Ramos (cell line): ENCODE measurements around the gene CSNK1G2.

ENCODE experiments used
- in situ Hi-C: fragments of 300-500 bp; cut with MboI; formaldehyde crosslinking; loops from one replicate; pipeline ENCODE4 v1.14.3; 2022; ENCODE audit warnings: low sequenced_read_pairs; ENCODE audit not compliant: unreplicated experiment

Gene CSNK1G2

DNA sequence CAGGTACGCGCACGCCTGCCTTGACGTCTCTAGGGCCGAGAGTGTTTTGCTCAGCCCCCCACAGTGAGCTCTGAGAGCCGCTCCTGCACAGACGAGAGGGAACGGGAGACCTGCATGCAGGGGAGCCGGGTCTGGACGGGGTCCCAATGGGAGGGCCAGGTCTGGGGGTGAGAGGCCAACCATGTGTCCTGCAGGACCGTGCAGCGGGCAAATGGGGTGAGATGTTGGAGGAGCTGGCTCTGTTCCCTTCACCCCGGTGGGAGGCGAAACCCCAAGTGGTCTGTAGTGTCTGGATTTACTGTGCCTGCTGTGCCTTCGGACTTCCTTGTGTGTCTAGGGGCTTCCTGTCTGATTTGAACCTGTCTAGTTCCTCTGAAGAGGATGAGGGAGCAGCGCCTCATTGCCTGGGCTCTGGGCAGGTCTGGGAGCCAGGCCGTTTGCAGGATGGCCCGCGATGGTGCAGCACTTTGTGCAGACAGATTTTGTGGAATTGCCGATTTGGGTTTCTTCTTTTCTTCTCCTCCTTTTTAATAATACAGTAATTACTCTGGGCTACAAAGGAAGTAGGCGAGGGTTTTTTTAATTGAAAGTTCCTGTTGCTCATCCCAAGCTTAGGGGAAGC, 2.1 kb downstream of the CSNK1G2 start:
- in situ Hi-C loops, result no loop called here

DNA sequence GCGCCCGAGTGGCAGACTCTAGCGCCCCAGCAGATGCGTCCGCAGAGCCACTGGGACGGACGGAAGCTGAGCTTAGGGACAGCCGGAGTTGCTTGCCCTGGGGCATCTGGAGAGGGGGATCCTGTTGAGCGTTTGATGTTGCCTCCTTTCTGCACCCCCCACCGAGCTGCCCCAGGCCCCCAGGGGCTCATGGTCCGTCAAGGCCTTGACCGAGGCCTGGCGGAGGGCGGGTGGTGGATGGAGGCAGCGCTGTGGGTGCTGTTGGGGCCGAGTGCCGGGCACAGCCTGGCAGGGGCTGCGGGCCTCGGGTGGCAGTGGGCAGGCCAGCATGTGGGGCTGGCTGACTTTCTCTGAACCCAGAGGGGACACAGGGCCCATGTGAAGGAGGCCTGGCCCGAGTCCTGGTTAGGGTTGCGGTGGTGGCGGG, 2.7 kb downstream of the CSNK1G2 start:
- in situ Hi-C loops, result no loop called here

DNA sequence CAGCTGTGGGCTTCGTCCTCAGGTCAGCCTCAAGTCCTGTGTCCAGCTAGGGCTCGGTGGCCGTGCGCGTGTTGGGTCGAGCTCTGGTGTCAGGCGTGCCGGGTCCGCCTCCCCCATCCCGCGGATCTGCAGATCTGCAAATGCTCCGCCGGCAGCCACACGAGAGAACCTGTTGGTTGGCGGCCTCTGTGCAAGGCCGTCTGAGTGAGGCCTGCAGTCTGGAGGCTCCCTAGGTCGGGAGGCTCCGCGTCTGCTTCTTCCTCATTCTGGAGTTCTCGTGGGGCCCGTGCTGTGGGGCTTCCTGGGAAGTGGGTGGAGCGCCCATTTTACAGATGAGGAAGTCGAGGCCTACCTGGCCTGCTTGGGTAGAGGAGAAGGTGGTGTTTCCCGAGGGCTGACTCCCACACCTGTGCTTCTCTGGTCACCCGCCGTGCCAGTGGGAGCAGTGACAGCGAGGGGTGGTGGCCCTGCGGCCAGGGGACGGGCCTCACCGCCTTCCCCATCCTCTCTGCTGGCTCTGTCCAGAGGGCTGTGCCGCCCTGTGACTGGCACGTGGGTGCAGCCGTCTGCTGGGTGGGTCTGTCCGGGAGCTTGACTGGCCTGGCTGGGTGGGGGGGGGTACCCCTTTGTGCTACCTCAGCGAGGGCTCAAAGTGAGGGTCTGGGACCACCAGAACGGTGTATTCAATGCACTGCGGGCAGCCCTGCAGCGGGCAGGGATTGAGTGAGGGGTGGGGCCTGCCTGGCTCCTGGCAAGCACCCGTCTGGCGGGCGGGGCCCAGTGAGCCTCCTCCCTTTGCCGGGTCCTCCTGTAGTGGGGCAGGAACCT, 3.3 kb downstream of the CSNK1G2 start:
- in situ Hi-C loops, result no loop called here

DNA sequence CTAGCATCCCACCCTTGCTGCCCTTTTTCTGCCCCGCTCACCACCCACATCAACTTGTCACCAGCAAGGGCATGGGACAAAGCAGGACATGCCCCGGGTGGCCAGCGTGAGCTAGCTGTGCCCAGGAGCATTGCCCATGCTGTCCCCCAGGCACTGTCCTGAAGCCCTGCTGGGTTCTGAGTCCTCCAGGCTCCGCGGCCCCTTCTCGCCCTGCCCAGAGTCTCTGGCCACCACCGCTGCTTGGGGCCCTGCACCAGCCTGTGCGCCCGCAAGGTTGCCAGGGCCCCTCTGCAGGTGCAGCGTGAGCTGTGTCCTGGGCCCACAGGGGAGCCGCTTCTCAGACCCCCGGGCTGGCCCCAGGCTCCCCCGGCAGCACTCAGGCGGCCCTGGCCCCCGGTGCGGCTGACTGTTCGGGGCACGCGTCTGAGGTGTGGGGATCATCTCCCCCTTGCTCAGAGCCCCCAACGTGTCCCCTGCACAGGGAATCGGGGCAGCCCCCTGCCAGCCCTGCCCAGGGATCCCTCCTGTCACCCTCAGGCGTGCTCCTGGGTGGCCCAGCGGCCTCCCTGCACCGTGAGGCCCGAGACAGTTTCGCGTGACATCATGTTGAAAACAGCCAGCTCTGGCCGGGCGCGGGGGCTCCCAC, 4.1 kb downstream of the CSNK1G2 start:
- in situ Hi-C loops, result no loop called here

DNA sequence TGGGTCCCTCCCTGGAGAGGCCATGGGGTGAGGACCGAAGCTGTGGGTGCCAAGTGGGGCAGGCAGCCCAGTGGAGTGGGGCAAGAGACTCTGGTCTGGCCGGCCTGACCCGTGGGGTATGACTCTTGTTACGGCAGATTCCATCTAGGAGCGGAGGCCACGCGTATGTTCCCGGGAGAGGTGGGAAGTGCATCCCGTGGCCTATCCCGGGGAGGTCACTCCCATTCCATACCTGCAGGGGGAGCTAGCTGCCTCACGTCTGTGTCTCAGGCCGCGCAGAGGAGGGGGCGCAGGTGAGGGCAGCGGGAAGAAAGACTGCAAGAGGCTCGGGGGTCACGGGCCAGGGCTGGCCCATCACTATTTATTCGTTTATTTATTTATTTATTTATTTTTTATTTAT, 4.9 kb downstream of the CSNK1G2 start:
- in situ Hi-C loops, result no loop called here

DNA sequence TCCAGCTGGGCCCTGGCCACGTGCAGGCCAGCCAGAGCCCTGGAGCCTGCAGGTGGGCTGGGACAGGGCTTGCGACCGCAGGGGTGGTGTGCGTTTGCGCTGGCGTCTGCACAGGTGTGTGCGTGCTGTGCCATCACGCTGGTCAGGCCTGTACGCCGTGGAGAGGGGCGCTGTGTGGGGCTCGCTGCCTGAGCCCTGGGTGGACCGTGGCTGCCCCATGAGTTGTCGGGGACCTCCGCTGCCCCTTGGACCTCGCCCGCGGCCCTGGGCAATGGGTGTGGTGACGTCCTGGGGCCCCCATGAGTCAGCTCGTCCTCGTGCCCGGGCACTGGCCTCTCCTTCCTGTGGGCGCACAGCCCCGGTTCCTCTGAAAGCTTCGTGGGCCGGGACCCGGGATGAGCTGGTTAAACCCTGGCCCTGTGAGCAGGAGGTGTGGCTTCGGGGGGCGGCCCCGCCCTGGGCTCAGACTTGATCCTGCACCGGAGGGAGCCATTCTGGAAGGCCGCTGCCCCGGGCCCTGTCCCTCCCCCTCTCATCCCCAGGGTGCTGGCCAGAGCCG, 6.8 kb downstream of the CSNK1G2 start:
- in situ Hi-C loops, result no loop called here

DNA sequence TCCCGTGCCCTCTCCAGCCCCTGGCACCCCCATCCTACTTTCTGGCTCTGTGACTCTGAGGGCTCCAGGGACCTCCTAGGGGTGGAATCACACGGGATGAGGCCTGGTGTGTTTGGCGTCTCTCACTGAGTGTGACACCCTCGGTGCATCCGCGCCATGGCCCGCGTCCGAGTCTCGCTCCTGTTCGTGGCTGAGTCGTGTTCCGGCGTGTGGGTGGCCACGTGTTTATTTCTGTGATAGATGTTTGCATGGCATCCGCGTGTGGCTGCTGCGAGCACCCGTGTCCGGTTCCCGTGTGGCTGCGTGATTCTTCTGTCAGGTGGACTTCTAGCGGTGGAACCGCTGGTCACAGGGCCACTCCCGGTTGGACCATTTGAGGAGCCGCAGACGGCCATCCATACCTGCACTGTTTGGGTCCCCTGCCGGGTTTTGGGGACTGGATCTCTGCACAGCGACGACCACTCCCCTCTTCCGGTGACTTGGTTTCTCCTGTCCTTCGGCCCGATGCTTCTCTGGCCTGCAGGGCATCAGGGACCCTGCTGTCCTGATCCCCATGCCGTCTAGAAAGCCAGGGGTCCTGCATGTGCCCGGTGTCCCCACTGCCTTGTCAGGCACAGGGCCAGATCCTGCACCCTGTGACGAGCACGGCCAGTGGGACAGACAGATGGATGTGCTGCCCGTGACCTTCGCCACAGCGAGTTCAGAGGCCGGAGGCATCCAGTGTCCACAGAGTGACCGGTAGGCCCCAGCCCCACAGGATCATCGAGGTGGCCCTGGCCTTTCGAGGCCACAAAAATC, 8.5 kb downstream of the CSNK1G2 start:
- in situ Hi-C loops, result no loop called here

DNA sequence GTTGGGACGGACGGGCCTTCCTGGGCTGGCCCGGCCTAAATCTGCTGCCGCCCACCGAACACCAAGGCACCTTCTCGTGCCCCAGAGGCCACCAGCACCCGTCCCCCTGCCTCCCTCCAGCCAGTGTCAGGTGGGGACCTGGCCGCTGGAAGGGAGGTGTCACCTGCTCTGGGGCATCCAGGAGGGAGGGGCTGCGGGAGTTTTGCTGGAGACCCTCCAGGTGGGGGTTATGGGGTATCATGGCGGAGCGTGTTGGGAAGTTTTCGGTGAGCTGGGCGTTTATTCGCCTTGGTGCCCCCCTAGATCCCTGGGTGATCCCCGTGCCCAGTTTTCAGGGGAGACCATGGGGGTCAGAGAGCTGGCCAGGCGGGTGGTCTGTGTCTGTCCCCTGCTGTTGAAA, 9.7 kb downstream of the CSNK1G2 start:
- in situ Hi-C loops, result no loop called here

DNA sequence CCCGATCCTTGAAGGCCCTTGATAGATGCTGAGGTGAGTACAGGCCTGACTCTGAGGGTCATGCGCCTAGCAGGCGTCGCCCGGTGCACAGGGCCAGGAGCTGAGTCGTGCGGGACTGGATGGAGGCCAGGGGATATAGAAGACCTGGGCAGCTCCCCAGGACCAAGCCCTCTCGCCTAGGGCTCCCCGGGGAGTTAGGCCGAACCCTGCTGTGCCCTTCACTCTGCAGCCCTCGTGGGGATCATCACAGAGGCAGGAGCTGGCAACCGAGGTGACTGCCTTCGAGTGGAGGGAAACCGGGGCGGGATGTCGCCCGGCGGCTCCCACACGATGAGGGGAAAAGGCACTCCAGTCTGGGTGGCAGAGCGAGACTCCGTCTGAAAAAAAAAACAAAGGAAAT, 11.7 kb downstream of the CSNK1G2 start:
- in situ Hi-C loops, result no loop called here

DNA sequence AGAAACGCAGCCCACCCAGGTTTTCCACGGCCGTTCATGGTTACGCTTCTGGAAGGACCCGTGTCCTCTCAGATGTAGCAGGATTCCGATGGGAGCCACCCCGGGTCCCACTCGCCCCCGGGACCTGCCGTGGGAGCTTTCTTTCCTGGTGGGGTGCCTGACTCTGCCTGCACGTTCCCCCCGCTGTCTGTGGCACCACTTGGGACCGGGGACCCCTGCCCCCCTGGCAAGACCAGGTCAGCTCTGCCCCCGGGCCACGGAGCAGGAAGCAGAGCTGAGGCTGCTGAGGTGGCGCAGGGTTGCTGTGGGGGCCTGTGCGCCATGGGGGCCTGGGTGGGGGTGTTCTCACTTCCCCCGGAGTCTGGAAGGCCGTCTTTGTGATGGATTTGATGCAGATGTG, 12.1 kb downstream of the CSNK1G2 start:
- in situ Hi-C loops, result no loop called here

DNA sequence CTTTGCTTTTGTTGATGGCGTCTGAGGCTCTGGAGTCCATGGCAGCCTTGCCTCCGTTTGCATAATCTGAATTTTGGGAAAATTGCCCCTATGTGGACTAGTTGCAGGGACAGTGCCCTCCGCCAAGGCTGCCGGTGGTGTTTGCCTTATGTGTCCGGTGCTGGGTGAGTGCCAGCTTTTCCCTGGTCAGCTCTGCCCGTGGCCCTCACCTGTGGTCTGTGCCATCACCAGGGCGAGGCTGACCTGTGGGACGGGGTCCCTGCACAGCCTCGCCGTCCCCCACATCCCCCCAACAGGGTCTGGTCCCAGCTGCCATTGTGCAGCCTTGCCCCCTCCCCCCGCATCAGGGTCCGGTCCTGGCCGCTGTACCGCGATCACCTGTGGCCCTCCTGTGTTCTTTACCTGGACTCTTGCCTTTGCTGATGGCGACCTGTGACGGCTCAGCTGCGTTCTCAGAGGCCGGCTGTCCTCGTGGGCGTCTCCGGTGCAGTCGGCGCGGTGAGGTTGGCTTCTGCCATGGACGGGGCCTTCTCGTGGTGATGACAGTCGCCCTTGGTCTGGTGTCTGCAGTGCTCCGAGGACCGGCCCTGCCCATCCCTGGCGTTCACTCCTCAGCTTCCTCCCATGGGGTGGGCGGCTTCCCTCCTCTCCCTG, 12.6 kb downstream of the CSNK1G2 start:
- in situ Hi-C loops, result no loop called here

DNA sequence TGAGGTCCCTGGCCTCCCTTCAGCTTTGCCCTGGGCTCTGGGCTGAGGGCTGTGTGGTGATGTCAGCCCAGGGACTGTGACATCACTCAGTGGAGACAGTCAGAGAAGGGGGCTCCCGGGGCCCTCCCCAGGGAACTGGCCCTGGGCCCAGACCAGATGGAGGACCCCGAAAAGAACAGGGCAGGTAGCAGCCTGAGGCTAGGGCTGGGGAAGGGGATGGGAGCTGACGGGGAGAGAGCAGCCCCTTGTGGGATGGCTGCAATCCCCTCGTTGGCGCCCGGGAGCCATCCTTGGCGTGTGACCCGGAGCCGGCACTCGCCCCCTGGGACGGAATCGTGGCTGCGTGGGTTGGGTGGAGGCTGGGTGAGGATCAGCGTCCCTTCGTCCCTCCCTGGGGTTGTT, 13.6 kb downstream of the CSNK1G2 start:
- in situ Hi-C loops, result no loop called here

DNA sequence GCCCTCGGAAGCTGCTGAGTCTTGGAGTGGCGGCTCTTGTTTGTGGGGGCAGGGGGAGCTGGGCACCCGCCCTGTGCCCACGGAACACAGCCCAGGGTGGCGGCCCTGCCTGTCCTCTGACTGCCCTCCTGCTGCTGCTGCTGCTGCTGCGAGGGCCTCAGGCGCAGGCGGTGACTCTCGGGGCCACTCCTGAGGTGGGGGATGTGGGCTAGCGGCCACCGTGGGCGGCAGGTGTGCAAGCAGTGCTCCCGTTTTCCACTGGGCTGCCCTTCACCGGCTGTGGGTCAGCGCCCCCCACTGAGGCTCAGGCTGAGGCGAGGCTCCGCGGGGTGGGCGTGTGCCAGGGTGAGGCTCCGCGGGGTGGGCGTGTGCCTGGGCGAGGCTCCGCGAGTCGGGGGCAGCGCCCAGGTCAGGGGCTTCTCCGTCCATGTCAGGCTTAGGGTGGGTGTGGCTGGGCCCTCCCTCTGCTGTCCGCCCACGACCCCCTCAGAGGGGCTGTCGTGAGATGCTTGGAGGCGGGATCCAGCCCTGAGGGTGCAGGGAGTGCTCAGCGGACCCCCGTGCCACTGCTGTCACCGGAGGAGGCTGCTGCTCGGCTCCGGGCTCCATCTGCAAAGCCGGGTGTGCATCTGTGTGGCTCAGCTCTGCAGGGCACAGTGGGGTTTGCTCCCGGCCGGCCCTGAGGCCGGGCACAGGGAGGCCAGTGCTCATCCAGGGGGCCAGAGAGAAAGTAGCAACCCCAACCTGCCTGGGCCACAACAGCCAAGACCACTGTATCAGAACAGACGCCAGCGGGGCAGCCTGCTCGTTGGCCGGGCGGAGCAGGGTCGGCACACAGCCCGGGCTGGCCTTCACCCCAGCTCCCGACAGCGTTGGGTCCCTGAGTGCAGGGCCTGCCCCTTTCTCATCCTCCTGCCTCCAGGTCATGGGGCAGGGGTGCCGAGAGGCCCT, 14.5 kb downstream of the CSNK1G2 start:
- in situ Hi-C loops, result no loop called here

DNA sequence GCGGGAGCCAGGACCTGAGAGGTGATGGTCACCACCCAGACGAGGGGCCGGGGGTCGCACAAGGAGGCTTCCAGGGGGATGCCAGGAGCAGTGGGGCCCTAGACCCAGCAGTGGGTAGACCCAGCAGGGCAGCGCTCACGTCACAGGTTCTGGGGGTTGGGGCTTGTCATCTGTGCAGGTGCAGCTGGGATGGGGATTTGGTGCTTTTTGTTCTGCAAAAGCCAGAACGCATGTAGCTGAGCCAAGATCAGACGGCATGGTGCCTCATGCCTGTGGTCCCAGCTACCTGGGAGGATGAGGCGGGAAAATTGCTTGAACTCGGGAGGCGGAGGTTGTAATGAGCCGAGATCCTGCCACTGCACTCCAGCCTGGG, 15.1 kb downstream of the CSNK1G2 start:
- in situ Hi-C loops, result no loop called here

DNA sequence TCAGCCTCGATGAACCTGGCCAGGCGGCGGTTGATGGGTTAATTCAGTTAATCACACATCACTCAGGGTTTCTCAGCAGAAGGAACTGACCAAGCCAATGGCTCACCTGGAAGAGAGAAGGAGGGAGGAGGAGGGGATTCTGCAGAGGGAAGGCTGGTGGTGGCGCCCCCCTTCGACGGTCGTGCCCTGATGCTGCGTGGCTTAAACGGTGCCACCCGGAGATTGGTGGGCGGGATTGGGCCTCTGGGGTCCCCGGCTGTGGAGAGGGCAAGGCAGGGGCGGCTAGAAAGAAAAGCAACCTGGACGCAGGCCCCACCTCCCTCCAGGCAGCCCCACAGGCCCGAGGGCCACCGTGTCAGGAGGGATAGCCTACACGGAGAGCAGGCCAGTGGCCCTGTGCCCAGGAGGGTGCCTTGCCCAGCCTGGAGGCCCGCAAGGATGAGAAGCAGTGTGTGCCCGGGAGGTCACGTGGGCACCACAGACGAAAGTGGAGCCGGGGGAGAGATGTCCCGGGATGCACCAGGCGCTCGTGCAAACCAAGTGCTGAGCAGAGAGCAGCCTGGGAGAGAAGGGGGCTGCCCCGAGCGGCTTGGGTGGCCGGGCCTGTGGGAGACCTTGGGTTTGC, 16.0 kb downstream of the CSNK1G2 start:
- in situ Hi-C loops, result no loop called here

DNA sequence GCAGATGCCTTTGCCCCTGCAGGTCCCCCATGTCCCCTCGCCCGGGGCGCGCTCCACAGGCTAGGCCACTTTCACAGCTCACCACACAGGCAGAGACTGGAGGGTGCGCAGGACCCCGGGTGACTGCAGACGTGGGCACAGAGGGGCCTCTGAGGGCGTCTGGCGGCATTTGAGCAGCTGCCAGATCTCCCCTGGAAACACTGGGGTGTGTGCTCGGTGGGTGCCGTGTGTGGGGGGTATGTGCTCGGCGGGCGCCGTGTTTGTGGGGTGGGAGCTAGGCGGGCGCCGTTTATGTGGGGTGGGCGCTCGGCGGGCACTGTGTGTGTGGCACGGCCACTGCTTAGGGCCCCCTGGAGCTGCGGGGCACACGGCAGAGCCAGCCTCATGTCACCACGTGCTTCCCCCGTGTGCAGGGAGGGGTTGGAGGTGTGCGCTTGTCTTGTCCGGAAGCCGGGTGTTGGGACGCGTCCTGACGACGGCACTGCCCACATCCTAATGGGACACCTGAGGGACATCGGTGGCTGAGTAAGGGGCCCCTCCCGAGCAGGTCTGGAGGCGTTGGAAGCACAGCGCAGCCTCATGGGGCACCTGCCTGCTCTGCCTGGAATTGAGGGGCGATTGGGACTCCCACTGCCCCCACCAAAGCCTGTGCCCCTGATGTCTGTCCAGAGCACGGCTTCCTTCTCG, 16.7 kb downstream of the CSNK1G2 start:
- in situ Hi-C loops, result no loop called here

DNA sequence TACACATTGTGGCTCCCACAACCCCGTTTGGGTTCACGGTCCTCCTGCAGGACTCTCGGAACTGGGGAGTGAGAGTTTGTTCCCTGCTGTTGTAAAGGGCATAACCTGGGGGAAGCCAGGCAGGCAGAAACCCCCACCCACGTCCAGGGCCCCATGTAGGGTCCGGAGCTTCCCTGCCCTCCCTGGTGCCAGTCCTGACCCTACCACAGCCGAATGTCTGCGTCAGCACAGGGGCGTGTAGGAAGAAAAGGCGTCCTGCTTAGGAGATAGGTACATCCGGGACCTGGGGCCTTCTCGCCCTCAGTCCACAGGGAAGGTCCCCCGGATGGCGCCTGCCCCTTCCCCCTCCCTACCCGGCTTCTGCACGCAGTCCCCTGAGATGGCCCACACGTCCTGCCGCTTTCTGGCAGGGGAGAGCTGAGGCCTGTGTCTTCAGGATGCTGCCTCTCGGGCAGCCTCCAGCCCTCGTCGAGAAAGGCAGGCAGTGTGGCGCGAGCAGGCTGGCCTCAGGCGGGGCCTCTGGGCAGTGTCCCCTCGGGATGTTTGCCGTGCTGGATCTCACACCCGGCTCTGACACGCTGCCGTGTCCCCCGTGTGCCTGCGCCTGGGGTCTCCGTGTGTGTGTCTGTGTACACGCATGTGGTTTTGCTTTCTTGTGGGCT, 19.1 kb downstream of the CSNK1G2 start:
- in situ Hi-C loops, result no loop called here
